DOHH2 (cell line): Measurements from ENCODE around the gene KRT14.

Experiments
- CTCF ChIP-seq: fragments of 200-600 bp; sonication (generic); IDR thresholded peaks from one replicate; pipeline ENCODE4 v1.5.1; 2014; ENCODE audit warnings: antibody characterized with exemption, mild to moderate bottlenecking, low read depth, low read length; ENCODE audit not compliant: poor library complexity, severe bottlenecking
- EZH2phosphoT487 ChIP-seq: fragments of 200-600 bp; sonication (generic); IDR thresholded peaks from 2 replicates; pipeline ENCODE4 v1.6.1; 2017; ENCODE audit warnings: borderline replicate concordance, mild to moderate bottlenecking, antibody characterized with exemption, low read length, moderate library complexity, mixed read lengths

GRCh38 chr17:41583137-41584127 lies 3.3 kb downstream of the KRT14 start:
- TF ChIP-seq CTCF (no peak), EZH2phosphoT487 (no peak)
